GM12878 (cell line): ENCODE data around the gene SSB.

Experiments
- BCL11A ChIP-seq: IDR thresholded peaks from 2 replicates; pipeline ENCODE4 v1.6.1; 2011; ENCODE audit warnings: low read depth, low read length
- BRCA1 ChIP-seq: IDR thresholded peaks from 2 replicates; pipeline ENCODE4 v1.6.1; 2011; ENCODE audit warnings: low read depth, low read length, improper control_type of control experiment
- CHD2 ChIP-seq: IDR thresholded peaks from 2 replicates; pipeline ENCODE4 v1.6.1; 2011; ENCODE audit warnings: low read depth, low read length, improper control_type of control experiment, borderline replicate concordance
- CREM ChIP-seq: IDR thresholded peaks from 2 replicates; pipeline ENCODE4 v1.6.1; 2014; ENCODE audit warnings: antibody characterized with exemption, low read depth
- FOXK2 ChIP-seq: fragments of 450-650 bp; IDR thresholded peaks from 2 replicates; pipeline ENCODE4 v1.6.1; 2017; ENCODE audit warnings: mild to moderate bottlenecking, moderate library complexity
- JUND ChIP-seq: IDR thresholded peaks from 2 replicates; pipeline ENCODE4 v1.6.1; 2012; ENCODE audit warnings: low read depth, mild to moderate bottlenecking, low read length, improper control_type of control experiment, moderate library complexity
- MYC ChIP-seq: IDR thresholded peaks from 2 replicates; pipeline ENCODE4 v1.6.1; 2011; ENCODE audit warnings: mild to moderate bottlenecking, low read length, moderate library complexity, inconsistent platforms; ENCODE audit not compliant: insufficient read depth, insufficient replicate concordance, insufficient read length, severe bottlenecking
- POLR2A ChIP-seq: IDR thresholded peaks from 2 replicates; pipeline ENCODE4 v1.6.1; 2011; ENCODE audit warnings: low read depth, mild to moderate bottlenecking, low read length
- POLR2AphosphoS5 ChIP-seq: IDR thresholded peaks from 2 replicates; pipeline ENCODE4 v1.6.1; 2011; ENCODE audit warnings: mild to moderate bottlenecking, low read length, inconsistent platforms
- TAF1 ChIP-seq: IDR thresholded peaks from 2 replicates; pipeline ENCODE4 v1.6.1; 2011; ENCODE audit warnings: mild to moderate bottlenecking, low read depth, low read length, borderline replicate concordance
- TF ChIP-seq, protein P1 (sequence below), 3 experiments: IDR thresholded peaks in 2 of 3; conservative IDR thresholded peaks in 1 of 3; 2 replicates each; pipeline ENCODE4 v1.5.1; 2011; ENCODE audit warnings: low read depth in 3 of 3, low read length in 3 of 3, mild to moderate bottlenecking in 3 of 3, control low read depth in 2 of 3, moderate library complexity in 2 of 3, inconsistent platforms in 1 of 3, mixed read lengths in 1 of 3; ENCODE audit not compliant: control insufficient read depth in 2 of 3, insufficient read depth in 1 of 3; ENCODE audit errors: extremely low read depth in 1 of 3
- TF ChIP-seq, protein P2 (sequence below): IDR thresholded peaks from 2 replicates; pipeline ENCODE4 v1.6.1; 2012; ENCODE audit warnings: mild to moderate bottlenecking, low read depth, low read length

DNA sequence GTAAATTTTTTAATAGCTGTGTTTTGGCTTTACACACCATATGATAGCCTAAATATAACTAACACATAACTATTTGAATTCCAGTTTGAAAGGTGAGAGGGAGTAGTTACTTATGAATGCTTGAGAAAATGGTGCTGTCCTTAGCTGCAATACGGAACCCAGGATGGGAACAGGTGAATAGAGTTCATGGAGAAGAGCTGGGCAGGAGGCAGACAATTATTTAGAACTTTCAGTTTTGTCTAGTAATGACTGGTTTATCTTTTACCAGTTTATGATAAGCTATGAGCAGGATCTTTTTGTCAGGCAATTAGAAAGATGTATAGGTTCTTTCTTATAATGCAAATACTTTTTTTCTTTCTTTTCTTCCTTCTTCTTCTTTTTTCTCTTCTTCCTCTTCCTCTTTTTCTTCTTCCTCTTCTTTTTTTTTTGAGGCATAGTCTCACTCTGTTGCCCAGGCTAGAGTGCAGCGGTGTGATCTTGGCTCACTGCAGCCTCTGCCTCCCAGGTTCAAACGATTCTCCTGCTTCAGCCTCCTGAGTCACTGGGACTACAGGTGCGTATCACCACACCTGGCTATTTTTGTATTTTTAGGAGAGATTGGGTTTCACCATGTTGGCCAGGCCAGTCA lies 54.5 kb downstream of the SSB start:
- TF ChIP-seq CREM (no peak), POLR2AphosphoS5 (no peak), BCL11A (no peak), POLR2A (no peak), JUND (no peak), CHD2 (no peak), BRCA1 (no peak), MYC (no peak), FOXK2 (no peak), TAF1 (no peak)
- TF ChIP-seq, protein P1, sequence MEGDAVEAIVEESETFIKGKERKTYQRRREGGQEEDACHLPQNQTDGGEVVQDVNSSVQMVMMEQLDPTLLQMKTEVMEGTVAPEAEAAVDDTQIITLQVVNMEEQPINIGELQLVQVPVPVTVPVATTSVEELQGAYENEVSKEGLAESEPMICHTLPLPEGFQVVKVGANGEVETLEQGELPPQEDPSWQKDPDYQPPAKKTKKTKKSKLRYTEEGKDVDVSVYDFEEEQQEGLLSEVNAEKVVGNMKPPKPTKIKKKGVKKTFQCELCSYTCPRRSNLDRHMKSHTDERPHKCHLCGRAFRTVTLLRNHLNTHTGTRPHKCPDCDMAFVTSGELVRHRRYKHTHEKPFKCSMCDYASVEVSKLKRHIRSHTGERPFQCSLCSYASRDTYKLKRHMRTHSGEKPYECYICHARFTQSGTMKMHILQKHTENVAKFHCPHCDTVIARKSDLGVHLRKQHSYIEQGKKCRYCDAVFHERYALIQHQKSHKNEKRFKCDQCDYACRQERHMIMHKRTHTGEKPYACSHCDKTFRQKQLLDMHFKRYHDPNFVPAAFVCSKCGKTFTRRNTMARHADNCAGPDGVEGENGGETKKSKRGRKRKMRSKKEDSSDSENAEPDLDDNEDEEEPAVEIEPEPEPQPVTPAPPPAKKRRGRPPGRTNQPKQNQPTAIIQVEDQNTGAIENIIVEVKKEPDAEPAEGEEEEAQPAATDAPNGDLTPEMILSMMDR (IDR thresholded peaks at IDR 0.05 in 2 of 3, conservative IDR thresholded peaks at IDR 0.05 in 1 of 3; ENCODE audit: control insufficient read depth in 2 of 3, extremely low read depth in 1 of 3, insufficient read depth in 1 of 3, low read depth in 3 of 3, low read length in 3 of 3): no peak
- TF ChIP-seq, protein P2, sequence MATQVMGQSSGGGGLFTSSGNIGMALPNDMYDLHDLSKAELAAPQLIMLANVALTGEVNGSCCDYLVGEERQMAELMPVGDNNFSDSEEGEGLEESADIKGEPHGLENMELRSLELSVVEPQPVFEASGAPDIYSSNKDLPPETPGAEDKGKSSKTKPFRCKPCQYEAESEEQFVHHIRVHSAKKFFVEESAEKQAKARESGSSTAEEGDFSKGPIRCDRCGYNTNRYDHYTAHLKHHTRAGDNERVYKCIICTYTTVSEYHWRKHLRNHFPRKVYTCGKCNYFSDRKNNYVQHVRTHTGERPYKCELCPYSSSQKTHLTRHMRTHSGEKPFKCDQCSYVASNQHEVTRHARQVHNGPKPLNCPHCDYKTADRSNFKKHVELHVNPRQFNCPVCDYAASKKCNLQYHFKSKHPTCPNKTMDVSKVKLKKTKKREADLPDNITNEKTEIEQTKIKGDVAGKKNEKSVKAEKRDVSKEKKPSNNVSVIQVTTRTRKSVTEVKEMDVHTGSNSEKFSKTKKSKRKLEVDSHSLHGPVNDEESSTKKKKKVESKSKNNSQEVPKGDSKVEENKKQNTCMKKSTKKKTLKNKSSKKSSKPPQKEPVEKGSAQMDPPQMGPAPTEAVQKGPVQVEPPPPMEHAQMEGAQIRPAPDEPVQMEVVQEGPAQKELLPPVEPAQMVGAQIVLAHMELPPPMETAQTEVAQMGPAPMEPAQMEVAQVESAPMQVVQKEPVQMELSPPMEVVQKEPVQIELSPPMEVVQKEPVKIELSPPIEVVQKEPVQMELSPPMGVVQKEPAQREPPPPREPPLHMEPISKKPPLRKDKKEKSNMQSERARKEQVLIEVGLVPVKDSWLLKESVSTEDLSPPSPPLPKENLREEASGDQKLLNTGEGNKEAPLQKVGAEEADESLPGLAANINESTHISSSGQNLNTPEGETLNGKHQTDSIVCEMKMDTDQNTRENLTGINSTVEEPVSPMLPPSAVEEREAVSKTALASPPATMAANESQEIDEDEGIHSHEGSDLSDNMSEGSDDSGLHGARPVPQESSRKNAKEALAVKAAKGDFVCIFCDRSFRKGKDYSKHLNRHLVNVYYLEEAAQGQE: no peak
